Skeletal muscle satellite cell (primary cell): ENCODE measurements around the gene MADCAM1.

Experiments used
- H3K27me3 ChIP-seq: 2 replicates; pipeline ENCODE4 v1.7.0; 2013; ENCODE audit warnings: low read length; ENCODE audit not compliant: control insufficient read depth, insufficient read depth
- H3K36me3 ChIP-seq: 2 replicates; pipeline ENCODE4 v1.7.0; 2013; ENCODE audit warnings: mild to moderate bottlenecking, control low read depth, low read length; ENCODE audit not compliant: insufficient read depth
- H3K4me1 ChIP-seq: 2 replicates; pipeline ENCODE4 v1.7.0; 2013; ENCODE audit warnings: low read length; ENCODE audit not compliant: control insufficient read depth, insufficient read depth
- H3K4me2 ChIP-seq: 2 replicates; pipeline ENCODE4 v1.7.0; 2013; ENCODE audit warnings: mild to moderate bottlenecking, low read length
- H3K4me3 ChIP-seq: 2 replicates; pipeline ENCODE4 v1.7.0; 2013; ENCODE audit warnings: low read length
- H3K9ac ChIP-seq: 2 replicates; pipeline ENCODE4 v1.7.0; 2013; ENCODE audit warnings: mild to moderate bottlenecking, low read depth, low read length, moderate library complexity
- H3K9me3 ChIP-seq: replicated peaks from 2 replicates; pipeline ENCODE4 v1.7.0; 2013; ENCODE audit warnings: mild to moderate bottlenecking, control low read depth, low read length

The MADCAM1 gene

DNA sequence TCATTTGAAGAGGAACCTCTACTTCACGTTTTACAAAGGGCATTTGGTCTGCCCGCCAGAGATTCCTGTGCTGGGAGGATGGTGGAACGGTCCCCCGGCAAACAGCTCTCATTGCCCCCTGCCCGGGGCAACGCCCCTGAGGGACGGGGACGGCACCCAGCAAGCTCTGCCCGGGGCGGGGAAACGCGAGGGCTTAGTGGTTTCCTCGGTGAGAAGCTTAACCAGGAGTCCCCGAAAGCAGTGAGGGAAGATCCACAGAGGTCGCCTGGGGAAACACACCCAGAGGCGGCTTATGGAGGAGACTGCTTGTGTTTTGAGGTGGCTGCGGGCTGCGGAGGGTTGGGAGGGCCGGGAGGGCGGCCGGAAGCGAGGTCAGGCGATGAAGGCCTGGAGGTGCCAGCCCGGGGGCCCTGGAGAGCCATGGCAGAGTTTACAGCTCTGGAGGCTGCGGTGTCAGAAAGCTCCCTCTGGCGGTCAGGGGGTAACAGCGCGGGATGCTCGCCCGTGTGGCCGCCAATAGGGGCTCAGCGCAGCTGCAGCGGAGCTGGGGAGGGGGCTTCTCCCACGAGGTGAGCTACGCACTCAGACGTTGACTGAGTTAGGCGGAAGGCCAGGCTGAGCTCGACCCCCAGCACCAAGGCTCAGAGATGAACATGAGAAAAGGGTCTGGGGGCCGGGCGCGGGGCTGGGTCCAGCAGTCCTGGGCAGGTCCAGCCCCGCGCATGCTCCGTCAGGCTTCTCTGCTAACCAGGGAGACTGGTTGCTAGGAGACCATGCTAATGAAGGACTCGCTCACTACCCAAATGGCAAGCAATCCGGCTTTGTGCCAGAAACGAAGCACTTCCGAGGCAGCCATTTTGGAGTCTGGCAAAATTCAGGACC lies 10.4 kb downstream of the MADCAM1 start:
- Histone ChIP-seq H3K9ac (peak overlapping the region; percentile 90), H3K27me3 (no peaks in the 10 kb centered on the region), H3K9me3 (no peaks in the 10 kb centered on the region), H3K4me1 (peaks cover 20% of the 10 kb centered on the region), H3K4me3 (peak overlapping the region; percentile 86), H3K36me3 (no peaks in the 10 kb centered on the region), H3K4me2 (peak overlapping the region; percentile 86)

DNA sequence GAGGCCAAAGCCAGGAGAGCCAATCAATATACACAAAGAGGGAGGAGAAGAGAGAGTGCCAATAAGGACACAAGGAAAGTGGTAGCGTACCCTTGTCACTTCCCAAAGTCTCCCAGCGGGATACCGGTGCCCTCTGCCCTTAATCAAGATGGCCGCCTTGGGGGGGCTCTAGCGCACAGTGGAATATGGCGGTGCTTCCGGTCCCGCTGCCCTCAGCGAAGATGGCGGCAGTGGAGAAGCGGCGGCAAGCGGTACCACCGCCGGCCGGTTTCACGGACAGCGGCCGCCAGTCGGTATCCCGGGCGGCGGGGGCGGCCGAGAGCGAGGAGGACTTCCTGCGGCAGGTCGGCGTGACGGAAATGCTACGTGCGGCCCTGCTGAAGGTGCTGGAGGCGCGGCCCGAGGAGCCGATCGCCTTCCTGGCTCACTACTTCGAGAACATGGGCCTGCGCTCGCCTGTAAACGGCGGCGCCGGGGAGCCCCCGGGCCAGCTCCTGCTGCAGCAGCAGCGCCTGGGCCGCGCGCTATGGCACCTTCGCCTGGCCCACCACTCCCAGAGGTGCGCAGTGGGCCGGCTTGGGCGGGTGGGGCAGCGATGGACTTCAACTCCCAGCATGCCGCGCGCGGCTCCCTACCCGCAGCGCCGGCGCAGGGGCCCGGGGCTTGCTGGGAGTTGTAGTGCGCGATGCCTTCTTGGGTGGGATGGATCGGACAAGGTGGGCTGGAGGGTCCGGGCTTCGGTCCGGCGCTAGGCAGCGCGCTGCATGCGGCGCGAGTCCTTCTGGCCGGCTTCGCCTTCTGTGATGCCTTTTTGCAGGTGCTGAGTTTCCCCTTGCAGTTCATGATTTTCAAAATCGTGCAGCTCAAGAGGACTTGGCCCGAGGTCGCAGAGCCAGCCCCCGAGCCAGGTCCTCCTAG lies 11.3 kb downstream of the MADCAM1 start, which contains the start of gene TPGS1:
Gene TPGS1 (plus strand): TSS at position 212 of the 918 bp plus-strand sequence. CDS start 10 bp downstream, at position 222.
- no peaks in the 10 kb centered on the region for H3K9me3 ChIP-seq
- H3K4me2 ChIP-seq, result peak within 1 kb of the TSS; percentile 86
- H3K4me1 ChIP-seq, result peaks cover 20% of the 10 kb centered on the region
- H3K9ac ChIP-seq, result peak within 1 kb of the TSS; percentile 90
- no peaks in the 10 kb centered on the region for H3K36me3 ChIP-seq
- no peaks in the 10 kb centered on the region for H3K27me3 ChIP-seq
- peak within 1 kb of the TSS; percentile 86 for H3K4me3 ChIP-seq

DNA sequence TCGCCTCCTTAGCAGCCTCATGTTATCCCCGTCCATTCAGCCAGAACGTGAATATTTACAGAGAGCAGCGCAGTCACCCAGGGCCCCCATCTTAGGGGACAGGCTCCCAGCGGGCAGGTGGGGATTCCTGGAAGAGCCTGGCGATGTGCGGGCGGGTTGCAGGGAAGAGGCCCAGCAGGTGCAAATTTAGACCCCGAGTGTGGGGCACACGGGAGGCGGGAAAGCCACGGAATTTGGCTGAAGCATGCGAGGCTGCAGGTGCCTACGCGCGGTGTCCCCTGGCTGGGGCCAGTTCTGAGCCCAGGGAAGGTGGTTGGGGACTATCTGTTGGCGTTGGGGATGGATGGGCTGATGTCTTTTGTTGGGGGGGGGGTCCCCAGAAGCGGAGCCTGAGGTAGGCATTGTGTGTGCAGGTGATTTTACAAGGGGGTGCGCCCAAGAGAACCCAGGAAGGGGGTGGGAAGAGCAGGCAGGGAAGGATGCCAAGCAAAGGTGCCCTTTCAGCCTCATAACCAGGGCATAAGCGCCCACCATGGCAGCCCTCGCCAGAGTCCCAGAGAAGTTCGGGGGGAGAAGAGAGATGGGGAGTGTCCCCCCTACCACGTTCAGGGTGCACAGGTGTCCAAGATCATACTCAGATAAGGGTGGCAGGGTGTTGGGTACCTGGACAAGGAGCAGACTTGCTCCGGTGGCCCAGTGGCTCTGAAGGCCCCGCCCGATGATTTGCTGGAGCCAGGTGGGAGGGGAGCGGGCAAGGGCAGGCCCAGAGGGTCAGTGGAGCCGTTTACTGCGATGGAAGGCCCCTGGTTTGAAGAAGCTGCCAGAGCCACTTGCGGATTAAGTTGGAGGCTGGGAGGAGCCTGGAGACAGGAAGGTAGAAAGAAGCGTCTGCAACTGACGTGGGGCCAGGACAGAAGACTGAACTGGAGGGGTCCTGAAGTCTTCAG lies 12.2 kb downstream of the MADCAM1 start:
- Histone ChIP-seq H3K4me1 (peaks cover 20% of the 10 kb centered on the region), H3K4me3 (peak overlapping the region; percentile 86), H3K36me3 (peaks cover 3% of the 10 kb centered on the region), H3K4me2 (peak overlapping the region; percentile 86), H3K9me3 (no peaks in the 10 kb centered on the region), H3K9ac (peak overlapping the region; percentile 90), H3K27me3 (no peaks in the 10 kb centered on the region)

DNA sequence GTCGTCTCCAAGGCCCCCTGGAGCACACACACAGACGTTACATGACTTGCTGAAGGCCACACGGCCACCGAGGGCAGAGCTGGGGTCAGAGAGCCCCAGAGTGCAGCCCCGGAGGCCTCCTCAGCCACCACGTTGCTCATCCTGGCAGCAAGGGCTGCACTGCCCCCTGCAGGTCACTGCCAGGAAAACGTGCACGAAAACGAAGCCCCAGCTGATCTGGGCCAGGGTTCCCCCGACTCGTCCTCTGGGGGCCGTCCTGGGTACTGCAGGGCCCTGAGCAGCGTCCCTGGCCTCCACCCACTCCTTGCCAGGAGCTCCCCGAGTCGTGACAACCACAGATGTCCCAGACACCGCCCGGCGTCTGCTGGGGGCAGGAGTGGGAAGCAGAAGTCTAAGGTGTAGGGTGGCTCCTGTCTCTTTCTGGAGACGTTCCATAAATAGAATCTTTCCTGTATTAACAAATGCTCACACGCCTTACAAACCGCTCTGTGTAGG lies 14.4 kb downstream of the MADCAM1 start:
- Histone ChIP-seq H3K4me1 (peaks cover 20% of the 10 kb centered on the region), H3K9ac (no peak overlapping the region), H3K9me3 (no peaks in the 10 kb centered on the region), H3K27me3 (no peaks in the 10 kb centered on the region), H3K4me2 (no peak overlapping the region), H3K4me3 (no peak overlapping the region), H3K36me3 (peaks cover 8% of the 10 kb centered on the region)

DNA sequence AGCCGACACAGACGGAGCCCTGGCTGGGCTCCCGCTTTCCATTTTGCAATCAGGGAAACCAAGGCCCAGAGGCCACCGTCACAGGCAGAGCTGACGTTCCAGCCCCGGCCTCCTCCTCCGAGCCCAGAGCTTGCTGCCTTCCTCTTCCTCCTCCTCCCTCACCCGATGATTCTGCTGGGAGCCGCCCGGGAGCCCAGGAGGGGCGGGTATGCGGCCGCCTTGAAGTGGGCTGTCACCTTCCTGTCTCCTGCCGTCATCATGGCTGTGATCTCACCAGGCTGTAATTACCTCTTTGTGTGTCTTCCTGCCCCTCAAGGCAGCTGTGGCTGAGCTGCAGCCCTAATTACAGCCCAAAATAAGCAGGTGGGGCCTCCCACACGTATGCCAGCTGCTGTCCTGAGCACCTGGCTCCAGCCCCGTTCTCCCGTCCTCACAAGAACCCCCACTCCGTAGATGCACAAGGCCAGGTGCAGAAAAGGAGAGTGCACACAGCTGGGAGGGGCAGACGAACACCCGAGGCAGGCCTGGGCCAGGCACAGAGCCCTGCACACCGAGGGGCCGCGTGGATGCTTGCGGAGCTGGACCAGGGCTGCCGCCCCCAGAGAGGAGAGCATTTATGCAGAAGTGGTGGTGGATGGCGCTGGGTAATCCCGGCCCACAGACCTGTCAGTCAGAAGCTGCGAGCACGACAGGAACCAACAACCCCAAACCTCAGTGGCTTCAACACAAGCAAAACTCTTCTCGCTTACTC lies 15.0 kb downstream of the MADCAM1 start:
- Histone ChIP-seq H3K4me2 (no peak overlapping the region), H3K4me3 (no peak overlapping the region), H3K36me3 (peaks cover 8% of the 10 kb centered on the region), H3K4me1 (peaks cover 18% of the 10 kb centered on the region), H3K9me3 (no peaks in the 10 kb centered on the region), H3K9ac (no peak overlapping the region), H3K27me3 (no peaks in the 10 kb centered on the region)

DNA sequence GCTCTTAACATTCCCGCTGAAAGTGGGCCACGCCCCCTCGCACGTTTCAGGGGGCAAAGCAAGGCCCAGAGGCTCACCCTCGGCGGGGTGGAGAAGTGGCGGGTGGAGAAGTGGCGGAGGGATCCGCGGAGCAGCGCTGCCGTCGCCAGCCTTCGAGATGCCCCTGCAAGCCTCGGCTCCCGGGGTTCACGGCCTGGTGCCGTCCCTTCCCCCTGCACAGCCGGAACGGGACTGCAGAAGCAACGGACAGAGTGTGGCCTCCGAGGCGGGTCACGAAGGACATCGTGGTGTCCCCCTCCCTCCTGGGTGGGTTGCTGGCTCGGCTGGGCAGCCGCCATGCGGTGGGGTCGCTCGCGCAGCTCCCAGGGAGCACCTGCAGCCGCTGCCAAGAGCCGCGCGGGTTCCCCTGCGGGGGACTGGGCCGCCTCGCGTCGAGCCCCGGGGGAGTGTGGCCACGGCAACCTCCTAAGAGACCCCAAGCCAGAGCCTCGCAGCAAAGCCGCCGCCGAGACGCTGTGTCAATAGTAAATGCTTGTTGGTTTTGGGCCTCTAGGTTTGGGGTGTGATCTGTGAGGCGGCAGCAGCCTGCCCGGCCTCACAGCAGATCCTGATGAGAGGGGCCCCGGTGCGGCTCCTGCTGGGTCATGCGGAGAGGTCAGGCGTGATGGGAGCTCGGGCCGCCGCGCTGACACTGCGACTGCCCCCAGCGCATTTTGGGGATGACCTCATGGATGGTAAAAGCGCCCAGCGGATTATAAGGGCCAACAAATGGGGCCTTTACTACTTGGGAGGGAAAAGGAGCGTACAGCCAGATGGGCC lies 16.5 kb downstream of the MADCAM1 start:
- no peaks in the 10 kb centered on the region for H3K9me3 ChIP-seq
- H3K9ac ChIP-seq, result no peak overlapping the region
- H3K36me3 ChIP-seq, result peaks cover 8% of the 10 kb centered on the region
- H3K27me3 ChIP-seq, result no peaks in the 10 kb centered on the region
- no peak overlapping the region for H3K4me2 ChIP-seq
- H3K4me3 ChIP-seq, result no peak overlapping the region
- peaks cover 15% of the 10 kb centered on the region for H3K4me1 ChIP-seq

DNA sequence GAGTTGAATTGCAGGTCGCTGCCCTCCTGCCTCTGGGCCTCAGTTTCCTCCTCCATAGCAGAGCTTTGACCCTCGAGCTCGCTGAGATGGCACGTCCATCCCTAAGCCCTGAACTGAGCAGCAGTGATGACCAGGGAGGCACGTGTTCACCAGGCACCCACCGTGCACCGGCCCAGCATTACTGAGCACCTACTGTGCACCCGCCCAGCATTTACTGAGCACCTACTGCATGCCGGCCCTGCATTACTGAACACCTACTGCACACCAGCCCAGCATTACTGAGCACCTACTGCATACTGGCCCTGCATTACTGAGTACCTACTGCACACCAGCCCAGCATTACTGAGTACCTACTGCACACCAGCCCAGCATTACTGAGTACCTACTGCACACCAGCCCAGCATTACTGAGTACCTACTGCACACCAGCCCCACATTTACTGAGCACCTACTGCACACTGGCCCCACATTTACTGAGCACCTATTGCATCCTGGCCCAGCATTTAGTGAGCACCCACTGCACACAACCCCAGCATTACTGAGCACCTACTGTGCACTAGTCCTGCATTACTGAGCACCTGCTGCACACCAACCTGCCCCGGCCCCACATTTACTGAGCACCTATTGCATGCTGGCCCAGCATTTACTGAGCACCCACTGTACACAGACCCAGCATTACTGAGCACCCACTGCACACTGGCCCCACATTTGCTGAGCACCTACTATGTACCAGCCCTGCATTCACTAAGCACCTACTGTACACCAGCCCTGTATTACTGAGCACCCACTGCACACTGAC lies 17.3 kb downstream of the MADCAM1 start:
- Histone ChIP-seq H3K4me1 (peaks cover 8% of the 10 kb centered on the region), H3K9me3 (no peaks in the 10 kb centered on the region), H3K36me3 (peaks cover 8% of the 10 kb centered on the region), H3K27me3 (no peaks in the 10 kb centered on the region), H3K4me3 (no peak overlapping the region), H3K9ac (no peak overlapping the region), H3K4me2 (no peak overlapping the region)

DNA sequence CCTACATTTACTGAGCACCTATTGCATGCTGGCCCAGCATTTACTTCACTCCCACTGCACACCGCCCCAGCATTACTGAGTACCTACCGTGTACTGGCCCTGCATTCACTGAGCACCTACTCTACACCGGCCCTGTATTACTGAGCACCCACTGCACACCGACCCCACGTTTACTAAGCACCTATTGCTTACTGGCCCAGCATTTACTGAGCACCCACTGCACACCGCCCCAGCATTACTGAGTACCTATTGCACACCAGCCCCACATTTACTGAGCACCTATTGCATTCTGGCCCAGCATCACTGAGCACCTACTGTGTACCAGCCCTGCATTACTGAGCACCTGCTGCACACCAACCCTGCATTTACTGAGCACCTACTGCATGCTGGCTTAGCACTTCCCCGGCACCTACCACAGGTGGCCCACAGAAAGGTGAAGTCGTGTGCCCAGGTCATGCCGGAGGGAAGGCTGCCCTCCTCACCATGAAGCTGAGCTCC lies 17.9 kb downstream of the MADCAM1 start:
- Histone ChIP-seq H3K27me3 (no peaks in the 10 kb centered on the region), H3K9me3 (no peaks in the 10 kb centered on the region), H3K4me1 (peaks cover 7% of the 10 kb centered on the region), H3K4me3 (no peak overlapping the region), H3K36me3 (peaks cover 8% of the 10 kb centered on the region), H3K9ac (no peak overlapping the region), H3K4me2 (no peak overlapping the region)
